GM18868 (cell line): ENCODE data around the gene FAM200C.
A peak's percentile ranks its signal among the peaks of the same experiment; 100 is the strongest.

Source experiments
- ATAC-seq: cut with Tn5 transposase; IDR thresholded peaks from one replicate; pipeline ENCODE4 v1.9.1; 2021; ENCODE audit warnings: mild to moderate bottlenecking, moderate library complexity; ENCODE audit not compliant: unreplicated experiment

FAM200C gene

DNA sequence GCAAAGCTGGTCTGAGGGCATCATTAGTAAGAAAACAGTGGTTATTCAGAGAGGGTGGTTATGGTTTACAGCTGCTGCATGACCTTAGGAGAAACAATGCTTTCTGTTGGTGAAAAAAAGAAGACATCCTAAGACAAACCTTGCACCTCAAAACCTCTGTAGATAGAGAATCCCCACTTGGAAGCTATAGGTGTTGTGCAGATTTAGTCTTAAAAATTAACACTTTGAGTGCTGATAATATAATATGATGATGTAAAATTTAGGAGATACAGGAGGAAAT lies 20.4 kb upstream of the FAM200C start:
- no peak for ATAC-seq

DNA sequence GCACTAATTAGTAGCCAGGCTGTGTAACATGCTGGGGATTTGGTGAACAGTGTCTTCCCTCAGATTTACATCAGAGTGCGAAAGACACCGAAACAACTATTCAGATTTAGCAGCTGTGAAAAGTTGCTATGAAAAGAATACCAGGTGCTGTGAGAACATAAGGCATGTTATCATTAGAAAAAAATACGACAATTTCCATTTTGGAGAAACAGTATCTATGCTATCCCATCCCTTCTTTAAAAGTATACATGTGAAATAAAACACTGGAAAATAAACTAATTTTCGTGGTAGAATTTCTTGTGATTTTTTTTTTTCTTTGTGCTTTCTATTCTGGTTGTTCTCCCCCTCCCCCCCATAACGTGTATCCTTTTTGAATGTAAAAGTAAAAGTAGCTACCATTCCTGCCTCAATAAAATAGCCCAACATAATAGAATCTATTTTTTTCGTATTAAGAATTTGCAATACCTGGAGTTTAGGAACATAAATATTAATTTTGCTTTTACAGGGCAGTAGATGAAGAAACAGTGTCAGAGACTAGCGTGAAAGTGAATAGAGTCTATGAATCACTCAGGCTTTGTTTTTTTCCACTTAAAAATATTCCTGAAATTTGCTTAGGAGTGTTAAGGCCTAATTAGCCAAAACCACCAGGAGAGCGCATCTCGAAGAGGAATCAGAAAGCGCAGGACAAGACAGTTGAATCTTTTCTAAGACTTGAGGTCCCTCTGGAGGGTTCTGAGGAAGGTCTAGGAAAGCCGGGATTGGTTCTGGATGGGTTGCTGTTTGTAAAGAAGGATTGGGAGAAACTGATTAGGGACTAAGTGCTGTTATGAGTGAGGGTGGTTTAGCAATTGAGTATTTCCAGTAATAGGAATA lies 19.8 kb upstream of the FAM200C start:
- ATAC-seq, result no peak

DNA sequence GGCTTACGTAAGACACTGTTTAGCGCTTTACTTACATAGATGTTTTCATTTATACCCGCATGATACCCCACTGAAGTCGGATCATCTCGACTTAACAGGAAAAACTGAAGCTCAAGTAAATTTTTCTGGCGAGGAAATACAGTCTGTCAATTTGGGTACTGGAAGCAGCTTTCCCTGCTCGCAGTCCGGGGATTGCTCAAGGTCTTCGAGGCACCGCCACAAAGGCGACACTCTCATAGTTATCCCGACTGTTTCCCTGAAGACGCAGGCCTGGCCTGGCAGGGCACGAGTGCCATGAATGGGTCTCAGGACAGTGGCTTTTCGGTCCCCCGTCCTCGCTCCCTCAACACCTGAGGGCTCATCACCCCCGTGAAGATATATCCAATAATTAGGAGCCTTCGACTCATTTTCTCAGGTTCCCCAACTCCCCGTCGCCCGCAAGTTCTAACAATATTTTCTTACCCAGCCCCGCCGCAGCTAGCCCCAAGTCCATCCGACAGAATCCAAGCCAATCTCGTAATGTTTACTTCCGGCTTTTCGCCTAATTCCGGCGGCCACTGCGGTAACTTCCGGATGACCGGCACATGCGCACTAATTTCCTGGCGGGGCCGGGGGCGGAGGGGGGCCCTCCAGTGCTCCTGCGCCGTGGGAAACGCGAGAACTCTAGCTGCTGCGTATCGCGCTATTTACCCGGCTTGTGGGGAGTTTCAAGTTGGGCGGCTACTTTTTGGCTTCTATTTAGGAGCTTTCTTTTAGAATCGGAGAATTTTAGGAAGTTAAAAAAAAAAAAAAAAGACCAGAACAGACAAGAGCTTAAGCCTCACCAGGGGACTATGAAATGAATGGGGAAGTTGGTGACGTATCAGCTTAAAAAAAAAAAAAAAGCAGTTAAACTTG lies 19.0 kb upstream of the FAM200C start, which contains the start of gene SLU7:
Gene SLU7, minus strand, starts transcription at position 521 of the 897 bp plus-strand sequence. CDS start 3,787 bp downstream, outside the sequence.
- ATAC-seq, result peak; percentile 74

DNA sequence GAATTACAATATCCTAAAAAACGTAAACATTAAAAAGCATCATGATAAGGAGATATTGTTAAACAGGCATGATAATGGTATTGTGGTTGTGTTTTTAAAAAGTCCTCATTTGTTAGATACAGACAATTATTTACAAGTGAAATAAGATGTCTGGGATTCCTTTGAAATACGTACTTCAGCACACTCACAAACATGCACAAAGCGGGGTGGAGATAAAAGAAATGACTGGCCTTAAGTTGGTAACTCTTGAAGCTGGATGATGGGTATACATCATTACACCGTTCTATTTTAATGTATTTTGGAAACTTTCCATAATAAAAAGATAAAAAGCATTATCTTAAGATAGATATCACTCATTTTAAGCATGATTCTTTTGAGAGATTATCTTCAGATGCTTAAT lies 1.0 kb downstream of the FAM200C start:
- no peak for ATAC-seq

DNA sequence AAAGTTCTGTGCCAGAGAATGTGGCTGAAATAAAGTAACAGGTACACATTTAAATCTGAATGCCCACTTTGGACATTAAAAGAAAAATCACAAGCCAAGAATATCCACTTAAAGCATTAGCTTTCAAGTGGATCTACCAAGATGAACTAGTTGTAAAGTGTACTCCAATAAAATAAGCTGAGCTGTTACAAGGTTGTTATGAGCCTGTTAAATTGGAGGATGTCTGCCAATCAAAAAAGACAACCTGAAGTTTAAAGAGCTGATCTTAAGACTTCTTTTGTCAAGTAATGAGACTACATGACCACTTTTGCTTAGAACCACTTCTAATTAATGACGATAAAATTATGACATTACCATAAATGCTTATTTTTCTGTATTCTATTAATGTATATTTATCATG lies 2.4 kb downstream of the FAM200C start:
- no peak for ATAC-seq

DNA sequence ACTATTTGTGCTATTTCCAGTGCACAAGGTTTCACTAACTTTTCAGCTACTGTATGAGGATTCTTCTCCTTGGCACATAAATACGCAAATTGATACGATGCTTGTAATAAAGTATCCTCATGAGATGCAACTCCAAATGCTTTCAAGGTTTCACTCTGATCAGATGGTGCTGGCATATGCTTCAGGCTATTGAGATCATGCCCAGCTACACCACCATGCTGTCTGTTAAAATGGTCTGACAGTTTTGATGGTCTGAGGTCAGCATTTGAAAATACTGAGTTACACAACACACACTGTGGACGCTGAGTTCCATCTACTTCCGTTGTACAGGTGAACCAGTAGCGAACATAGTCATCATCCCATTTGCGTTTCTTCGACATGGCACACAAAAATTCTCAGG lies 4.7 kb downstream of the FAM200C start:
- no peak for ATAC-seq

DNA sequence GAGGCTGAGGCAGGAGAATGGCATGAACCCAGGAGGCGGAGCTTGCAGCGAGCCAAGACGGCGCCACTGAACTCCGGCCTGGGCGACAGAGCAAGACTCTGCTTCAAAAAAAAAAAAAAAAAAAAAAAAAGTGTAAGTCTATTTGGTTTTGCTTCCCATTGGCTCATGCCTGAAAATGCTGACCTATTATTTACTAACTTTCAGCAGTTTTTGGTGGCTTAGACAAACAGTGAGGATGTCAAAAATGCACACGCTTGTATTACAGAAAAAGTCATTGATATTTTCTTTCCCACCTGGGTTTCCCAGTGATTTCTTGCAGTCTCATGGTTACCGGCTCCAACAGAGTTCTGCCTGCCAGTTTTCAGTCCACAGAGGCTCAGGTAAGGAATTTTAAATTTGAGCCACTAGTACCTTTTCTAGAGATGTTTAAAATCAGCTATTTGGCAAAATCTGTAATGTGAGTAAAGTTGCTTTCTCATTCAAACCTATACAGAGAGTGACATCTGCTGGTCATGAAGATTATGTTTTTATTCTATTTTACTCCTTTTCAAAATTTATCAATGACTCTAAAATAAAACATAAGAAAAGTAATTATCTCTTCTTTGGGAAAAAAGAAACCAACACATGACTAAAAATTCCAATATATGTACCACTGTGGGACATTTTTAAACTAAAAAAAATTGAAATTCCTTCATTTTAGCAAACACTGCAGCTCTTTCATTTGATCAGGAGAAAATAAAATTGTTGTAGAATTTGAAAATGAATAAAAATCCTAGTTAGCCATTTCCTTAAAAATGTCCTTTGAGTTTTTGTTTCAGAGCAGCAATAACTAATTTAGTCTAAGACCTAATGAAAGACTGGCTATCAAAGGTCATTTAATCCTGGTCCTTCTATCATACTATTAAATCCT lies 8.8 kb downstream of the FAM200C start:
- ATAC-seq, result no peak

DNA sequence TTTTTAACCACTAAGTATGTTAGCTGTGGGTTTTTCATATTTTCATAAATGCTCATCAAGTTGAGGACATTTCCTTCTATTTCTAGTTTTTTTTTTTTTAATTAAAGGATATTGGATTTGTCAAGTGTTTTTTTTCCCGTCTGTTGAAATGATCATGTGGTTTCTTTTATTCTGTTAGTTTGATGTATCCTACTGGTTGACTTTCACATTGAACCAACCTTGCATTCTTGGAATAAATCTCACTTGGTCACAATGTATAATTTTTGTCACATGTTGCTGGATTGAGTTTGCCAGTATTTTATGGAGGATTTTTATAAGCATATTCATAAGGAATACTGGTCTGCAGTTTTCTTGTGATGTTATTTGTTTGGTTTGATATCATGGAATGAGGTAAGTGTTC lies 12.4 kb downstream of the FAM200C start:
- no peak for ATAC-seq

DNA sequence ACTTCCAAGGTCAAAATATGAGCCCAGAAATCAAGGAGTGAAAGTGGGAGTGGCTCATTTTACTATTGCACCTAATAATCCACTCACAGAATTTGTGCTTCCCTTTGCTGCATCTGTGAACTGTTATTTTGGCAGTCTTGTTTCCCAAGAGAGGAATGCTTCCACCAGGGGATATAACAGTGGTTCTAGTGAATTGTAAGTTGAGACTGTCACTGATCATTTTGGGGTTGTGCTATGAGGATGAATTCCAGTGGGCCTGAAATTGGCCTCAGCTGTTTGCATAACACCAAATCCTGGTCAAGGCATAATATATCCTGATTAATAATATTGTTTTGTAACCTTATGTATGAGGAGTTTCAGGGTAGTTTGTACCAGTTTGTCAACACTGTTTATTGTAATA lies 14.4 kb downstream of the FAM200C start:
- ATAC-seq, result no peak

DNA sequence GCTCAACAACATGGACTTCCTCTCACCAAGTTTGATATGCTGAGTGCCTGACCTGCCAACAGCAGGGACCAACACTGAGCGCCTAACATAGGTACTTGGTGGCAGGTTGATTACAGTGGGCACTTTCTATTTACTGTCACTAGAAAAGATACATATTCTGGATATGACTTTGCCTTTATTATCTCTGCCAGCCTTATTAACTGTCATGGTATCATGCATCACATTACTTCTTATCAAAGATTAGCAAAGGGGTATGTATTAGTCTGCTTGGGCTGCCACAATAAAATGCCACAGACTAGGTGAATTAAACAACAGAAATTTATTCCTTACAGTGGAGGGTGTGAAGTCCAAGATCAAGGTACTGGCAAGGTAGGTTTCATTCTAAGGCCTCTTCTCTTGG lies 15.2 kb downstream of the FAM200C start:
- ATAC-seq, result no peak

DNA sequence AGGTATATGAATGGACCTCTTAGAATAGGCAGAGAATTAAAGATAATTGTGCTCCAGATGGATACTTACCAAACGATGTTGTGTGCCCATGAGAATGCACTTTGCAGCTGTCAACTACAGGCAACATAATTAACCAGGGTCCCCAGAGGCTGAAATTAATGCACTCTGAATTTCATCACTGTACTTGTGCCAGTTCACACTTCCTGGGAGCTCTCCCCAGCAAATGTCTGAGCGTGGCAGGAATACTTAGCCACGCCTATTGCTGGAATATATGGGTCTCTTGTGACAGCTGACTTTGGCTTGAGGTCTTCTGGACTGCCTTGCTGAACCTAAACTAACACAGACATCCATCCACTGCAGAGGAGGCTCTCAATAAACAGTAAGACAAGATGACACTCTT lies 17.5 kb downstream of the FAM200C start:
- ATAC-seq, result no peak

DNA sequence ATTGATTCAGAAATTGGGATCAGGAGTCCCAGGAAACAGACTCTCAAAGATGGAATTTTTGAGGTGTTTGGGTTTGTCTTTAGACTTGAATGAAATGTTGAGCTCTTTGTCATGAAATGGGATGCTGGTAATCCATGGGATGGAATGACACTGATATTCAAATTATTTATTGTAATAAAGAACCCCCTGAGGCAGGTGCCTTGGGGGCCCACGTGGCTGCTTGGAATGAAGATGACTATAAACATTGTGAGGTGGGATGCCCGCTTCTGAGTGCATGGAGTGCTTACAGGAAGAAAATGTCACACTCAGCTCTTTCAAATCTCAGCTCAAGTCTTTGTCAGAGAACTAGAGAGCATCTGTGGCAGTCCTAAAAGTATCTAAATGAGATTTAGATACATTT lies 19.8 kb downstream of the FAM200C start:
- ATAC-seq, result no peak

DNA sequence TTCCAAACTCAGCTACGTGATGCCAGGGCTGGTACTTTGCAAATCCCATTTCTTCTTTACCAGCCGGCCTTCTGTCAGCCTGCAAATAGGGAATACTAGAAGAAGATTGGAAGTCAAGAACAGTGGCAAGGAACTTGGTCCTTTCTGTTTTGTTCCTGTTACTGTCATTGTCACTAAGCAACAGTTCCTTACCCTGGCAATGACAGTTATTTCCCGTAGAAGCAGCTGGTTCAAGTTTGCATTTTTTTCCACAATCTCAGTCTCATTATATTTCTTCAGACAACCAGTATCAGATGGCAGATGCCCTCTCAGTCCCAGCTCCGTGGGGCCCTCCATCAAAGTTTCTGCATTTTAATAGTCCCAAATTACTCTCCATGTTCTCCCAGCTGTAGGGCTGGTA lies 20.3 kb downstream of the FAM200C start:
- ATAC-seq, result no peak

DNA sequence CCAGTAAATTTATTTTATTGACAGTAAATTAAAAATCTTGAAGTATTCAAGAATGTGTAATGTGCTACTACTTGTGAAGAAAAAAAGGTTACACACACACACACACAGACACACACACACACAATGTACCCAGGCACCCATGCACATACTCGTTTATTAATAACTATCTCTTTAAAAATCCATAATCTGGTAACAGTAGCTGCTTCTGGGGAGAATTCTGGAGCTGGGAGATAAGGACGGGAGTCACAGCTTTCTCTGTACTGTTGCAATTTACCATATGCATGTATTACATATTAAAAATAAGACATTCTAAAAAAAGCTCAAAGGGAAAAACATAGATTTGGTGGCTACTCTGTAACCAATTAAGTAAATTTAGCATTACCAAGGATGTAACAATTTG lies 21.5 kb downstream of the FAM200C start:
- ATAC-seq, result no peak

DNA sequence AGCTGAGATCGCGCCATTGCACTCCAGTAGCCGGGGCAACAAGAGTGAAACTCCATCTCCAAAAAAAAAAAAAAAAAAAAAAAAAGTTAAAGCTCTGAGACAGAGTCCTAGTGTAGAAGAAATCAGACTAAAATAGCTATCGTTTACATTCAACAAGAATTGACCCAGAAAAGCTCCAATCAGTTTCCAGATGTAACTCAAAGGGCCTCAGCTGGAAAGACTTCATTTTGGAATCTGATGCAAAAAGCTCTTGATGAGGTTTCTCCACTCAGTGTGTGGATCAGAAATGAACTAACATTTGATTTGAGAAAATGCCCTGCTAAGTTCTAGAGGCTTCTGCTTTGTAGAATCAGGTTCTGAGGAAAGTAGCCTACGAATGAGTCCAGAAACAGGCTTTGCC lies 22.2 kb downstream of the FAM200C start:
- ATAC-seq, result no peak

DNA sequence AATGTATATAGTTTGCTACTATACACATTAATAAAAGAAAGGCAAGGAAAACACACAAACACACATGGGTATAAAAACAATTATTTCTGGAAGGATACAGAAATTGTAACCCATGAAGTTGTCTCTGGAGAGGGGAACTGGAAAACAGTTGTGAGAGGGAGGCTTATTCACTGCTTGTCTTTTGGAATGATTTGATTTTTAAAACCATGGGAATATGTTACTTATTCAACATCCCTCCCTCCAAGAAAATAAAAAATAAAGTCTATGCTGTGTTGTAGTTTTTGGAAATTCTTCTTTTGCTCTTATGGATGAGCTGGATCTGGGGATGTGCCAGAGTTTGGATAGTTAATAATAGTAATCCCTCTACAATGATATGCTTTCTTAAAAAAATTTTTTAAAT lies 23.4 kb downstream of the FAM200C start:
- no peak for ATAC-seq

DNA sequence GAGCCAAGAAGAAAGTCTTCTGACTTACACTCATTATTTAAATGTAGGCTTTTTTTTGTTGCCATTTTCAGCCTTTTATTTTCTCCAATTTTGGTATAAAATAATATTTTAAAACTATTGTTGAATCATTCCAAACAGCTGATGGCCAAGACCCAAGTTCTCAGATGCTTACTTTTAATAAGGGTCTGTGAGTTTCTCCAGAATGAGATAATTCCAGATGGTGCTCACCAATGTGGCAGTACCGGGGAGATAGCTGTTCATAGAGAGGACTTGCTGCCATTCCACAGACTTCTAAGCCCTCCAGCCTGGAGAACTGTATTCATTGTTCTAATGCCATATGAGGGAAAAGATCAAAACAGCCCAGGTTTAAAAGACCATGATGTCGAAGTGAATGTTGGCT lies 24.2 kb downstream of the FAM200C start:
- ATAC-seq, result no peak

DNA sequence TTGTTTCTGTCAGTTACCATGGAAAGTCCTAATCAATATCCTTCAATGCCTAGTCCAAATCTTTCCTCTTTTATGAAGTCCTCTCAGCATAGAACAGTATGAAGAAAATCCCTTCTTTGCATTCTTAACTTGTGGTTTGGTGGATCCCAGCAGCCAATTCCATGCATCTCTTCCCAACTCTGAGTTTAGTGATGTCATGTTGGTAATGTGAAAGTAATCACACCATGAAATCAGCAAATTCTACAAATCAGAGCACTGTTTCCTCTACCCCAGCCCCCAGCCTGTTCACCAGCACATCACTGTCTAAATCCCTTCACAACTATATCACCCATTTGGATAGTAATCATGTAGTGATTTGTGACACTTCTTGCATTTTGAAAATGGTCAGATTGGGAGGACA lies 24.7 kb downstream of the FAM200C start:
- ATAC-seq, result no peak

DNA sequence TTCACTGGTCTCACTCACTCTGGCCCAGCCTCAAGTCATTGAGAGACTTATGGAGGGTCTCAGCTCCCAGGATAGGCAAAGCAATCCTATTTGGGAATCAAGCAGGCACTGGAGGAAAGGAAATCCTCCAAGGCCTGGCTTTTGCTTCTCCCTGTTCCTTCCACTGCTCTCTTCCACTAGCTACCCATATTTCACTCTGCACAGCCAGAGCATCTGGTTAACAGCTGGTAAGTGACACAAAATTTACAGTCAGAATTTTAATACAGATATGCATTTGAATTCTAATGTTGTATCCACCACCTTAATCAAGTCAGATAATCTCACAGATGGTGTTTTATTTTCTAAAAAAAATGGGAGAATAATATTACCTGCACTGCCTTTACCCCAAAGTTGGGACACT lies 28.6 kb downstream of the FAM200C start:
- no peak for ATAC-seq

DNA sequence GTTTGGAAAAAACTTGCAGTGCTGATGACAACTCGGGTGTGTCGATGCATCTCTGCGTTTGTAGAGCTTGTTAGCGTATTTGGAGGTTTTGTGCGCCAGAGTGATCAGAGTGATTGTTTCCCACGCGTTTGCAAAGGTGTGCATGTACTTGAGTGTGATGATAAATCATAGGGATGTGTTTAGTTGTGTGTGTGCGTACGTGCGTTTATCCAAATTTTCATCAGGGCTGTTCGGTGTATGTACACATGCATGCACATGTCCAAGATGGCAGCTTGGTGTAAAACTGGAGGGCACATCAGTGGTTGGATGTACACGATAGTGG lies 29.2 kb downstream of the FAM200C start:
- ATAC-seq, result no peak

DNA sequence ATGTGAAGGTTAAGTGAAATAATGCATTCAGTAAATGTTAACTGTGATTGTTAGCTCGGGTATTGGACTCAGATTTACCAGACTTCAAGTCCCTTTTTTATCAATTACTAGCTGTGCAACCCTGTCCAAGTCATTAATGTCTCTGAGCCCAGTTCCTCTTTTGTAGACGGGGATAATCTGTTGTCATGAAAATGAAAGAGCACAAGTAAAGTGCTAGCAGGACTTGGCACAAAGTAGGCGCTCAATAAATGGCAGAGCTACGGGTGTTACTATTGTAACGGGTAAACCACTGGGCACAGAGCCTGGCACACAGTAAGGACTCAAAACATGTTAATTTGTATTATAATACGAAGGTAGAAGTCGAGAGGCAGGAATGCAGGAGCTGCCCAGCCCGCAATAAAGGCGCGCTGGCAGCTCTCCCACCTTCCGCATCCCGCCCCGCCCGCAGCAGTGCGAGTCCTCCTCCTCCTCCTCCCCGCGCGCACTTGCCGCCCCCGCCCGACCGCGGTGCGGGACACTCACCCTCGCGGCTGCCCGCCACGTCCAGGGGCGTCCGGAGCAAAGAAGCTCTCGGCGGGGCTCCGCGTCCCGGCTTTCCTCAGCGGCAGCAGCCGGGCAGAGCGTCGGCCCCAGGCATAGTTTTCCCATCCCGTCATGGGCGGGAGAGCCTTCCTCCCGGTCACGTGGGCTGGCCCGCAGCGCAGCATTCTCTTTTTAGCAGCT lies 29.7 kb downstream of the FAM200C start, which contains the start of gene C1QTNF2:
Gene C1QTNF2, minus strand, starts transcription at position 637 of the 723 bp plus-strand sequence. CDS start 15,615 bp downstream, outside the sequence.
- peak; percentile 64 for ATAC-seq
